GM19372 (cell line): Measurements from ENCODE around the gene NOS1AP.
"Not testable (repeated sequence)": the region's sequence is repeated elsewhere in the genome, so short reads cannot be mapped to it uniquely, and the experiment has no call there.

ENCODE experiments used
- ATAC-seq: cut with Tn5 transposase; IDR thresholded peaks from one replicate; pipeline ENCODE4 v1.9.1; 2021; ENCODE audit warnings: mild to moderate bottlenecking, low read depth, moderate library complexity; ENCODE audit not compliant: unreplicated experiment

The NOS1AP gene

DNA sequence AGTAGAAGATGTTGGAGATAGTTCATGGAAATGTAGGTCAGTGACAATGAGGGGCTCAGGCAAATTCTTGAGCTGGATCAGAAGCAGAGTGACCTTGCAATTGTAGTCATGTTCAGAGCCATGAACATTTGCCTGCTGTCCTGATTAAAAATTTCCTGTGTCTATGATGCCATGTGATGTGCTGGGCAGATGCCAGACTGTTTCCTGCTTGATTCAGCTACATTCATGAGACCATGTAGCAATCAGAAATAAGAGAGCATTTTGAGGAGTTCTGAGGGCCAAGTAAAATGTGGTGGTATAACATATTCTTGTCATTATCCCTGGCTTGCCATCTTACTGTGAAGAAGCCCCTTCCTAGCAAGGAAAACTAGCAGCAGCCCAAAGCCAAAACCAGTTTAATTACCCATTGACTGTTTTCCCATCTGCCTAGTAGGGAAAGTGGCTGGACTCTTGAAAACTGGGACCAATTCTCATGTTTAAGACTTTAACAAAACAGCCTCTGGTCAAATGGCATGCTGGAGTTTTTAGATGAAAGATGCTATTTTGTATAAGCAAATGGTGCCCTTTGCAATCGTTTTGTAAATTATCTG is 118.3 kb downstream of the NOS1AP start:
- no peak for ATAC-seq

DNA sequence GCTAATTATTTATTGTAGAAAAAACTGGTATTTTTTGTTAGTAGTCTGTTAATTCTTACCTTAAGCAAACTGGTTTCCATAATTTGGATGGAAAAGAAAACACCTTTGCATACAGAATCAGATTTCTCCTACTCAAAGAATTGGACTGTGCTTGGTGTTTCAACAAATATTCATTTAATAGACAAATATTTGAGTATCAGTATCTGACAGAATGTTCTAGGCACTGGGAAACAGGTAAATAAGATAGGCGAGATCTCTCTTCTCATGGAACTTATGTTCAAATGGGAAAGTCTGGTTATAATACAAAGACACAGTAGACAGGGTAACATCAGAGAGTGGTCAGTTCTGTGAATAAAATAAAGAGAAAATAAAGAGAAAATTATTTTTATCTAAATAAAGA is 119.9 kb downstream of the NOS1AP start:
- no peak for ATAC-seq

DNA sequence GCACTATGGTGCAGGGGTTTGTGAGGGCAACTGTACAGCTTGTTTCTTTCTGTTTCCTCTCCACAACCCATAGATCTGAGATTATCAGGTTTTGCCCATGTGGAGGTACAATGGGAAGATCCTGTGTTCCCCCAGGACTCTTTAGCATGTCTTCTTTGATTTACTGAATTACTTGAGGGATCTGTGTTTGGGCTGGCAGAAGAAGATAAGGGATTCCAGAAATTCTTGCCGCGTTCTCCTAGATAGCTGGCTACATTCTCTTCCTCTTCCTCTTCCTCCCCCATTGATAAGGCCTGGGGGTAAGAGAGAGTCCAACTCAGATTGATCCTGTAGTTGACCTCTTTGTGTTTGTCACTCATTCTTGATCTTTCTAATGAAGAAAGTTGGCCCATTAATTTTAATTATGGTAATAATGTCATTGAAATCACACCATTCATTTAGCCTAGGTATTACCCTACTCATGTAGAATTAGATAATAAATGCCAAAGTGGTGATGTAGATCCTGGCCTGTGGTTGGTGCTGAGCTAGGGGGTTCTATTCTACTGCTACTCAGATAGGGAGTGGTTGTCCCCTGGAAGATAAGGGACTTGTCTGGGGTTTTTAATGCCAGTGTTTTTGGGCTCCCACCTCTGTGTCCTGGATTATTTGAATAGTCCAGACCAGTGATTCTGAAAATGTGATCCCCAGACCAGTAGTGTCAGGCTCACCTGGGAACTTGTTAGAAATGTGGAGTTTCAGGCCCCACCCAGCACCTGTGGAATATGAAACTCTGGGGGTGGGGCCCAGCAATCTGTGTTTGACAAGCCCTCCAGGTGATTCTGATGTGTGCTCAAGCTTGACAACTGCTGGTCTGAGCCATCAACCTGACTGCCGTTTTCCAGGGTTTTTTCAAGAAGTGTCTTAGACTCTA is 122.2 kb downstream of the NOS1AP start:
- ATAC-seq: no peak

DNA sequence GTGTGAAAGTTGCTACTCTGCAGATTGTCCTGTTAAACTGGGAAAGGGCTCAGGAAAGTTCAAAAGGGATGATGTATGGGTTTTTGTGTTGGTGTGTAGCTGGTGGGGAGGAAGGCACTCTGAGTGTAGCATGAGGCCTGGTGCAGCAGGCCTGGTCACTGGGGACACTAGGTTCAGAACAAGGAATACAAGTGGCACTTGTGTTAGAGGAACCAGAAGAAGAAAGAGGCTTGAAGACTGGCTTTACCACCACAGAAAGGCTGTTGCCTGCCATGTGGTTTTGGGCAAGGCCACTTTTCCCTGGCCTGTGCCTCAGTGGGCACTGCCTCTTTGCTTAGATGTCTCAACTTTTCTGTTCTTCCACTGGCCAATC is 122.8 kb downstream of the NOS1AP start:
- no peak for ATAC-seq

DNA sequence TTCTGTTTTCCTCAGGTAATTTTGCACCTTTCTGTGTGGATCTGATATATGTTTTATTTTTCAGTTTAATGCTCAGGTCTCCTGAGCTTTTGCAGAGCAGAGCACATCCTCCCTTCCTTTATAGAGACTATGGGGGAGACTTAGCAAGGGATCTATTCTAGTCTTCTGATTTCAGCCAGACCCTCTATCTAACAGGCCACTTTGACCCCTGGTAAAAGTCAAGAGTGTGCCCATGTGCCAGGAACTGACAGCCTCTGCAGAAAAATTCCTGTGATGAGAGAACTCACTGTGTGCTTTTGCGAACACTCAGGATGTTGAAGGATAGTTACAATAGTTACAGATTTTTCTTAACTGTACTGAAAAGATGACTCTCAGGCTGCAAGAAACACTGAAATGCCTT is 123.3 kb downstream of the NOS1AP start:
- no peak for ATAC-seq

DNA sequence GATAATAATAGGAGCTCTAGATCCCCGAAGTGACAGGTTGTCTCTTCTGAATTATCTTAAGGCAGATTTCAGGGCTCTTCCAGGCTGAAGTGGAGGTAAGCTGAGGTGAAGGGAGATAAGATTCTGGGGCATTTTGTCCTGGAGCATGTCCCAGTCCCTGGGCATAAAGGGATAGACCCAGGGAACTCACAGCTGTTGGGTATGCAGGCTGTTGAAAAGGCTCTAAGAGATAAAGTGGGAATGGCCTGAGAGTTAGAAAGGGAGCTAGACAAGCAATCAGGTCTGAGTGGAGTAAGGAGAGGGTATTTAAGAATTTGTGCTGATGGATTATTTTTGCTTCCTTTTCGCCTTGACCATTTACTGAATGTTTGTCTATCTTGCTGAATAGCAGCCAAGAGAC is 123.7 kb downstream of the NOS1AP start:
- ATAC-seq: no peak

DNA sequence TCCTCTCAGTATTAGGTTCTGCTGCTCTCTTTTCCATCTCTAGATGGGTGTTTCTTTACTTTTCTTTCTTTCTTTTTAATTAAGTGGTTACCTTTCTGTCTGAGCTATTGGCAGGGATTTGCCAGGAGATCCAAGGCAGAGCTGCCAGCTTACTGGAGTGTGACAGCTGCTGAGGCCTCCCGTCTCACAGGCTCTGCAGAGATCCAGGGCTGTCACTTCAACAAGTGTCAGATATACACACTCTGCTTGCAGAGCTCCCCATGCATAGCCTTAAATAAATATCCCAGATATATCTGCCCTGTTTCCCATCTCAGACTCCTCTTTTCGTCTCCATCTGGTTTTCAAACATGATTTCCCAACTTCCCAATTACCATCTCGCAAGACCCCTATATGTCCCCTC is 124.3 kb downstream of the NOS1AP start:
- ATAC-seq: no peak

DNA sequence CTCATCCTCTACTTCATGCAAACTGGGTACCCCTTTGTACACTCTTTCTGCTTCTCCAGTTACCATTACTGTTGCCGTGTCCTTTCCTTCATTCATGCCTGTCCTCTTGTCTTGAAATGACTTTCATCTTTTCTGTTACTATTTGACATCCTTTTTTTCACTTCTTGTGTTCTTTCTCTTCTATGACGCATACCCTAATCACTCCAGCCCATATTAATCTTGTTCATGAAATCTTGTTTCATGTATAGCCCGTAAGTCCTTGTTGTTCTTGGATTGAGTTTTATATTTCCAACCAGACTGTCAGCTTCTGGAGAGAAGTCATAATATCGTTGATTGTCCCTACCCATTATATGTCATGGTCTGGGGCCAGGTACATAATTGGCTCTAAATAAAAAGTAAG is 126.1 kb downstream of the NOS1AP start:
- ATAC-seq: no peak

DNA sequence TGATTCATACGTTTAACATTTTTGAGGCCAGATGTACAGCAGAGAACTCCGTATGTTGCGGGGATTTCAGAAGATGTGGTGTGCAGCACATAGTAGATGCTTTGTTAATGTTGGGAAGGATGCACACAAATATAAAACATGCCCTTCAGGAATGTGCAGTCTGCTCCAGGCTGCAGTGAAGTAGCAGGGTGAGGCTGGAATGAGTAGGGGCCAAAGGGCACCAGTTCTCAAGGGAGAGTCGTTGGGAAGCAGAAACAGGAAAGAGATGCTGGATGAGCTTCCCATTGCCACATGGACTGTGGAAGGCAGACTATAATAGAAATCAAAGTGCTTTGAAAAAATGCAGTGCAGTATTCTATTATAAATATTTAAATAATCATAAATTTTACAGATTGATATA is 126.9 kb downstream of the NOS1AP start:
- no peak for ATAC-seq

DNA sequence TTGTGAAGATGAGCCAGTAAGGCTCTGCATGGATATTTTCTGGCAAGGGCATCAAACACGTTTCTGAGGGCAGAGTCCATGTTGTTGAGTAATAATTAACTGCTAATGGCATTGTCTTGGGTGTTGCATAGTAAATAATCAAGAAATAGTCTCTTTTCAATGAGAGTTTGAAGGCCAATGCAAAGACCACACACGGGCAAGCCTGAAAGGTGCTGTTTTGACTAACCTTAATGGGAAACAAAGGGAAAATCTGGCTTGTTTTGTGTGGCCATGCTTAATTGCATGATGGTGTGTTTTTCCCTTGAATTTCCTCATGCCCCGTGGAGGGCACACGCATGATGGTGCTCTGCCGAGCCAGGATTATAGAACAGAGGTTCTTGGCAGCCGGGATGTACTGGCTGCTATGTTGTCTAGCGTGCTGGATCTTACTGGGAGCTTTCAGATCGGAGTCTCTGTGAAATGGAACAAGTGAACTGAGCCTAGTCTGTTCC is 127.6 kb downstream of the NOS1AP start:
- ATAC-seq: no peak

DNA sequence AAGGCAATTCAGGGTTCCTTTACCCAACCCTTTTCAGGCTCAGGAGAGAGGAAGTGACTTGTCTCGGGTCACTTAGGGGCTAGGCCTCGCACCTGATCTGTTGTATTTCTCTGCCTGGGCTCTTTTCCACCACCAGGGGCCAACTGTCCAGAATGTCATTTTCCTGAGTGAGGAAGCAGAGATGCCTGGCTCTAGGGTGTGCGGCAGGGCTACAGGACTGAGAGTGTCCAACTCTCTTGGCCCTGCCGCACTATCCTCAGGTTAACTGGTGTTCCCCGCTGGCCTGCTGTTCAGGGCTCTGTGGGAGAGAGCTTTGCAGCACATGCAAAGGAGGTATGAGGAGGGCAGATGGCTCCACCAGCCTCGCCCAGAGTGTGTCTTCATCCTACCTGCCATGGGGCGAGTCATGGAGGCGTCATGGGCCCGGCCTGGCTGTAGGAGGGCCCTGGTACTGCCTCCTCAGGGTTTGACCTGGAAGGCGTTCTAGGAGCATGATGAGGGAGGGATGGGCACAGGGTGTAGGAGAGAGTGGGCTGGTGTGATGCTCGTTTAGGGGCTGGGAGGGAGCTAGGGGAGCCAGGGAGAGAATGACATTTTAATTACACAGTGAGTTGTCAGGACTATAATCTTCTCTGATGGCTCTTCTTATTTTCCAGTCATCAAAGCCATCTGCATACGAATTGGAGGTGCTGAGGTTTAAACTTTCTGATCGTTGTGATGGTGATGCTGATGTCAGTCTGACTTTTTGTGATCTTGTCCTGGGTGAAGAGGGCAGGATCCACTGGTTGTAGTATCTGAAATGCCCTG is 128.3 kb downstream of the NOS1AP start:
- ATAC-seq: no peak

DNA sequence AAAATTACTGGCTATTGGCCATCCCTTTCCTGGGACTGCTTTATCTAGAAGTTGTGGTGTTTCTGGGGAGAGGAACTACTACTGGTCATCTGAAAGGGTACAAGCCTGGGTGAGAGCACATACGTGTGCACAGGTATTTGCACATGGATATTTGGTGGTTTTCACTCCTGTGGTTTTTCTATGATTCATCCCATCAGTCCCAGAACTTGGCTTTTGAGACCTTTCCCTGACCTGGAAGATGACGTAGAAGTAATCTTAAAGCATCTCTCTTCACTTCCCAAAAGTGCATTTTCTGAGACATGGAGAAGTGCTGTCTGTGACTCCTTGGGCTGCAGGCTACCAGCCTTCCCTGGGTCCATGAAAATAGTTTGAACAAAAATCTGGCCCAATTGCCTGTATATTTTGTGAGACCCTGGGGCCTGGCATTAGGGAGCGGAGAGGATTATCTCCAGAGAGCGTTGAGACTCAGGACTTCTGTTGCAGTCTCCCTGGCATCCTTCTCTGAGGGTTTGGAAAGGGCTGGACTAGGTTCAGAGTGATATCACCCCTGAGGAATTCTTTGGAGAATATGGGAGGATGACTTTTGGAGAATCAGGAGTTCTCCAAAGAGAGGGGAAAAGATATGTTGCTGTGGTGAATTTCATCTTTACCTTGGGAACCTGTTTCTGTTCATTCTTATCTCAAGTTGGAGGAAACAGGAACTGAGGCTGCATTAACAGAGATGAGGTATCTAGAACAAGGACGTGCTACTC is 130.8 kb downstream of the NOS1AP start:
- ATAC-seq: no peak

DNA sequence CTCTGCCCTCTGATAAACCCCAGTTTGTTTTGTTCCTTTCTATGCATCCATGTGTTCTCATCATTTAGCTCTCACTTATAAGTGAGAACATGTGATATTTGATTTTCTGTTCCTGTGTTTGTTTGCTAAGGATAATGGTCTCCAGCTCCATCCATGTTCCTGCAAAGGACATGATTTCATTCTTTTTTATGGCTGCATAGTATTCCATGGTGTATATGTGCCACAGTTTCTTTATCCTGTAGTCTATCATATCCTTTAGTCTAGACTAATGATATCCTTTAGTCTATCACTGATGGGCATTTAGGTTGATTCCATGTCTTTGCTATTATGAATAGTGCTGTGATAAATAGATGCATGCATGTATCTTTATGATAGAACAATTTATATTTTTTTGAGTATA is 131.6 kb downstream of the NOS1AP start:
- ATAC-seq: not testable (repeated sequence)

DNA sequence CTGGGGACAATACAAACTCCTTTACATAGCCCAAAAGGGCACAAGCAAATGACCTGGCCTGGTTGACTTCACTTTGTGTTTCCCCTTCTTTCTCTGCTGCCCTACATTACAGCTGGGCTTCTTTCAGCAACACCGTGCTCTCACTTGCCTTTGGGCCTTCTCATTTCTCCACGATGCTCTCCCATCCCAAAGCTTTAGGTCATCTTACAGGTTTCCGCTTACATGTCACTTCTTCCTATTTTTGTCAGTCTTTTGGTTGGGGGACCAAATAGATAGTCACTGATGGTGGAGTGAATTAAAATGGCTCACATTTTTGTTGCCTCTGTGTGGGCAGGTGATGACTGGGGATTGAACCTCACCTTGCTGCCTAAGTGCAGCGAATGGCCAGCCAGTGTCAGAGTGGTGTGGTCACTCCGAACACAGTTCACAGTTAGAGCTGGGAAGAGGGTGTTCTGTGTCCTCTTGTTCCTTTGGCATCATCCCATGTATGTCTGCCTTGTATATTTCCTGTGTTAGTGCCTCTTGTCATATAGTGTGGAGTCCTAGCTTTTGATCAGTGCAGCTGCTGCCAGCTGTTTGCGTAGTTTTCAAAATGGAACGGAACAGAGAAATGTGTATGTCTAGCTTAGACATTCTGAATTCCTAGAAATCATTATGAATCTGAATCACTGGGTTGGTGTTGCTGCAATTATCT is 134.8 kb downstream of the NOS1AP start:
- ATAC-seq: no peak

DNA sequence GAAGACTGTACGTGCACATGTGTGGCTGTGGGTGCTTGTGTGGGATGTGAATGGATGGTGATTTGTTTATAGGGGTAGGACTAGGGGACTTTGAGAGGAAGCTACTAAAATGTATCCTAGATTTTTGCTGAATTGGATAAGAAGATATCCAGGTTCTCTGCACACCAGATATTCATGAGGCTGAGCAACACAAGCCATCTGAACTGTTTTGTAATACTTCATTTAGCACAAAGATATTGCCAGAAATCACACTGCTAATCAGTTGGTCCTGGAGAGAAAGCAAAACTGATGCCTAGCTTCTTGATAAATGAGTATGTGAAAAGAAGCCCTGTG is 135.3 kb downstream of the NOS1AP start:
- ATAC-seq: no peak

DNA sequence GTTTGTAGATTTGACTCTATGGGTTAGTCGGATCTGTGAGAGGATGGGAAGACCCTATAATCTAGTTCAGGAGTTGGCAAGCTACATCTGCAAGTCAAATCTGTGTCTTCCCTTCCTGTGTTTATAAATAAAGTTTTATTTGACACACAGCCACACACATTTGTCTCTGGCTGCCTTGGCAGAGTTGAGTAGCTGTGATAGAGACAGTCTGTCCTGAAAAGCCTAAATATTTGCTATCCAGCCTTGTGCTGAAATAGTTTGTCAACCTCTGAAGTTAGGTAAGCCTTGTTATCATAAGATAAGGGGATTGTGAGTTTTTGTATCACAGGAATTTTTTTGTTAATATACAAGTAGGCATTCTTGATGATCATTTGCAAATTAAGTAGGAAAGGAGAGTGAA is 136.8 kb downstream of the NOS1AP start:
- no peak for ATAC-seq

DNA sequence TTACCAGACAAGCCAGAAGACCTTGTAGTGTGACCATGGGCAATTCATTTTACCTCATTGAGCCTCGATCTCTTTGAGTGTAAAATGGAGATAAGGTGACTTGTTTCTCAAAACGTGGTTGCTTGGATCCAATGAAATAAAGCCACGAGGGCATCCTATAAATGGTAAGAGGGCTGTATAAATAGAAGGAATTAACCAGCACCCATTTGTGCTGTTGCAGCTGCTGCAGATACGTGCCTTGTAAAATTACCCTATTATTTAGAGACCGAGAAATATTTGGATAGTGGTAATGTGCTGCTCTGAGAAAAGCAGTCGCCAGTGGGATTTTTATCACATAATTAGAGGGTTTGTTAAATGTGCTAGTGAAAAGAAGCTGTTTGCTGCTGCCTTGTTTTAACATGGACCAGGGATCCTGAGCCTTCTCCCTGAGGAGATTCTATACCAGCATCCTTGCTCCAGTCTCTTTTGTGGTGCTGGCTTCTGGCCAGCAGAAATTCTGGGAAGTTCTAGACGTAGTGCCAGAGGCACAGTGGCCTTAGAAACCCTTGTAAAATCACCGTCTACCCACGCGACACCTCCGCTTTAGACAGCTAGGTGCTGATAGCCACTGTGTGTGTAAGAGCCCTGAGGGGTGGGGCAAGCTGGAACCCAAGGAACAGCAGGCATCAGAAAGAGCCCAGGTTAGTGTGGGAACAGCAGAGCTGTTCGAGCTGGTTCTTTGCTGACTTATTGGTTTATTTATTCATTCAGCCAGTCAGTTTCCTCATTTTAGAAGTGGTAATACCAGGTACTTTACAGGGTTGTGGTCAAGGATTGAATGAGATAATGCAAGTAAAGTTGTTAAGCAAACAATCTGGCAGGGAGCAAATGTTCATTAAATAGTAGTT is 137.5 kb downstream of the NOS1AP start:
- ATAC-seq: no peak

DNA sequence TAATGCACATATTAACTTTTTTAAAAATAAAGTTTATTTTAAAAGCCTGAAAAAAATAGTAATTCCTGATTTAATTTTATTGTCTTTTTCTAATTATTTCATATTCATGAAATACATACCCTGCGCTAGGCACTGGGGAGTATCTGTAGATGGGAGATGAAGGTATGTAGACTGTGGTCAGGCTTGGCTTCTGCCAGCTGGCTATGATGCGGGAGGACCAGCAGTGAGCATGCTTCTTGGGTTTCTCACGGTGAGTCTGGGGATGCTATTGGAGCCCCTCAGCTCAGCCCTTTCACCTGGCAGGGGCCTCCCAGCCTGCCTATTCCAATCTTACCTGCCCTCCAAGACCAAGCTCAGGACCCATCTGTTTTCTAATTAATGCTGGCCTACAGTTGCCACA is 138.4 kb downstream of the NOS1AP start:
- no peak for ATAC-seq

DNA sequence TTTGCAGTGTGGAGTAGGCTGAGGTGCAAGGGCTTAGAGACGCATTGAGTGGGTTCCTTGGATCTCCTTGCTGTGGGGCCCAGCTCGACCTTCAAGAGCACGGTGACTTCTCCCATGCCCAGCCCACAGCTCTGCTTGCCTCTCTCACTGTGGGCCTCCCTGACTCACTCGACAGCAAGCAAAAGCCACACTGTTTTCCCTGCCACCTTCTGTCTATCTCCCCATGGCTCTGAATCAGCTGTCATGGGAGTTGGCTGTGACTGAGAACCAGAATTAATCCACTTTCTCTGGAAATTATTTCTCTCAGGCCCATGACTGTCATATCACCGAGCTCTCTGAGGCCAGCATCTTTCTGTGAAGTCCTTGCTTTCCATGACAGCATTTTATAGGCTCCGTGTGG is 140.7 kb downstream of the NOS1AP start:
- no peak for ATAC-seq
